GM18511 (cell line): Measurements from ENCODE around the gene ABLIM3.
A peak's percentile ranks its signal among the peaks of the same experiment; 100 is the strongest.

Experiments
- ATAC-seq: cut with Tn5 transposase; IDR thresholded peaks from one replicate; pipeline ENCODE4 v1.9.1; 2021; ENCODE audit warnings: mild to moderate bottlenecking, moderate library complexity; ENCODE audit not compliant: unreplicated experiment

The ABLIM3 gene

DNA sequence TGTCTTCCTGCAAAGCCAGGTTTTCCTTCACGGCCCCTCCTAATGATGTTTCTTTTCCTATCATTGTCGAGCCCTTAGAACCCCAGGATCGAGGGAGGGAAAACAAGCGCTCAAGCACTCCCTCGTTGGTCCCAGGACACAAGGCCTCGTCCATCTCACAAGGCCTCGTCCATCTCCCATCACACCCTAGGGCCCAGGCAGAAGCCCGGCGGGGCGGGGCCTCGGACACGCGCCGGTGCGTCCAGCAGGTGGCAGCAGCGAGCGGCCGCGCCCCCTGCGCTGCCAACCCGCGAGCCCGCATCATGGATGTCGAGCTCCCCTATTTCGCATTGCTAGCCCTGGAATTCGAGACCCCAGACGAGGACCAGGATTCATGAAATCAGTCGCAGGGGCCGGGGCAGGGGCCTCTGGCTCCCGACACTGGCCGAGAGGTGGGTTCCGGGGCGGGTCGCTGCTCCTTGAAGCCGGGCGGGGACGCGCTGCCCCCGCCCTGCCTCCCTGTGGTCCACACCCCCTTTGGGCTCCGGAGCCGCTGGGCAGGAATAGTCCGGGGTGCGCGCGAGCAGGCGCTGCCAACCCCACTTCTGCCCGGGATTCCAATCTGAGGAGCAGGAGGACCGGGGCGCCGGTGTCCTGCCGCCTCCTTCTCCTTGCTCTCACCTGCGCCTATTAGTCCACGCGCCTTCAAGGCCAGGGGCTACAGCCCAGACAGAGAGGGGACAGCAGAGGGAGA is at the start of gene ABLIM3:
ABLIM3 (plus strand) TSS at position 270 of the 733 bp plus-strand sequence. CDS start 603 bp downstream, outside the sequence.
- ATAC-seq = peak; percentile 97

DNA sequence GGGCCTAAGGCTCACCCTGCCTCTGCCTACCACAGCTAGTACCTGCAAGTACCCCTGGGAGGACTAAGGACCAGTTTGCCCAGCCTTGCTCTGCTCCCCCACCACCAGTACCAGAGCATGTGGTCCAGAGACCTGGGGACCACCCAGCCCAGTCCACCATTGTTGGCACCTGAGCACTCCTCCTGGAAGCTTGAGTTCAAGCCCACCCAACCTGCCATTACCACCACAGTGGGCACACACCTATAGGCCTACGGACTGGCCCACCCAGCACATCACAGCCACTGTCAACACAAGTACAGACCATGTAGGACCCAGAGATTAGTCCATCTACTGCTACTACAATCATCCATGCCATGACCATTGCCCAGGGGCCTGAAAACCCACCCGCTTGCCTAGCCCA is 47.7 kb upstream of the ABLIM3 start:
- no peak for ATAC-seq

DNA sequence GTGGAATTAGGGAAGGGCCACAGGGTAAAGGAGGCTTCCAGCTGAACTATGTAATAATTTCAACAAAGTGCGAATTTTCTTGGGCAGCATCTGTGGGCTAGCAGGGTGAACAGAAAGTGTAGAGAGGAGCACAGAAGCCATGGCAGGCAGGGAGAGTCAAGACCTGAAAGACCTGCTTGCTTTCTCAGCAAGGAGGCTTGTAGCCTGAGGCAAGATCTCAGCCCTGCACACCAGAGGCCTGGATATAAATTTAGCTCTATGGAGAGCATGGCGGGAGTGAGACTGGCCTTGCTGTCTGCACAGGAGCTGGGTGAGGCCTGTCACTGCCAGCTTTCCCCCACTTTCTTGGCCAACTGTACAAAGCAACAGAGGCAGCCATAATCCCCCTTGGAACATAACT is 46.3 kb upstream of the ABLIM3 start:
- ATAC-seq = no peak

DNA sequence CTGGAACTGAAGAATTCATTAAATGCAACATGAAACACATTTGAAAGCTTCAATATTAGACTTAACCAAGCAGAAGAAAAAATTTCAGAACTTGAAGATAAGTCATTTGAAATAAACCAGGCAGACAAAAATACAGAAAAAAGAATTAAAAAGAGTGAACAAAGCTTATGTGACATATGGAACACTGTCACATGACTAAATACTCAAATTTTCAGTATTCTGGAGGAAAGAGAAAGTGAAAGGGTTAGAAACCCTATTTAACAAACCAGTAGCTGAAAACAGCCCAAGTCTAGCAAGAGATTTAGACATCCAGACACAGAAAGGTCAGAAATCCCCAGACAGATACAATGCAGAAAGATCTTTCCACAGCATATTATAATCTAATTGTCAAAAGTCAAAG is 41.4 kb upstream of the ABLIM3 start:
- no peak for ATAC-seq

DNA sequence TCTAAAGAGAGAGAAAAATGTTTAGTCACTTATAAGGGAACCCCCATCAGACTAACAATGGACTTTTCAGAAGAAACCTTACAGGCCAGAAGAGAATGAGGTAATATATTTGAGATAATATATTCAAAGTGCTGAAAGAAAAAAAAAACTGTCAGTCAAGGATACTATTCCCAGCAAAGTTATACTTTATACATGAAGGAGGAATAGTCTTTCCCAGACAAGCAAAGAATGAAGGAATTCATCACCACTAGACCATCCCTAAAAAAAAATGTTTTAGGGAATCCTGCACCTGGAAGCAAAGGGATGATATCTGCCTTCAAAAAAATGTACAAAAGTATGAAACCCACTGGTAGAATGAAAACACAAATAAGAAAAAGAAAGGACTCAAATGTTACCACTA is 41.0 kb upstream of the ABLIM3 start:
- no peak for ATAC-seq

DNA sequence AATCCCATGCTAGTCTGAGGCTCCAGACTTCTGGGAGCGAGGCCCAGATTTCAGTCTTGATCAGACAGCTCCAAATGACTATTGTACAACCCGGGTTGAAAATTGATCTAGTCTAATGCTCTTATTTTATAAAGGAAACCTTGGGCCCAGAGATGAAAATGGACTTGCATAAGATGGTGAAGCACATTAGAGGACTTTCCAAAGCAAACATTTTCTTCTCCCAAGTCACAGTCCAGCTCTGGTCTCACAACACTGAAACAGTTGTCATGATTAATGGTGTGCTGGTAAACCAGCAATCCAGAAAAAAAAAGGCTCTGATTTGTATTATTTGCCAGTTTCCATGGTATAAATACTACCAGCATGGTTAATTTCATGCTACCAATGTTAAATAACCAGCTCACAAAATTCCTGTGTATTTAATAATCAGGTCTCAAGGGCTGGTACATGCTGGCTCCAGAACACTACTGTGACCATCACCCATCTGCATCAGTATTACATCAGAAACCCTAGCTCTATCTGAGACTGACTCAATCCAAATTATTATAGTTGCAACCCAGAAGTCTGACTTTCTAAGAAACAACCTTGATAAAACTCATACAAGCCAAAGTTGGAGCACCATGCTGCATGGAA is 32.5 kb upstream of the ABLIM3 start:
- no peak for ATAC-seq

DNA sequence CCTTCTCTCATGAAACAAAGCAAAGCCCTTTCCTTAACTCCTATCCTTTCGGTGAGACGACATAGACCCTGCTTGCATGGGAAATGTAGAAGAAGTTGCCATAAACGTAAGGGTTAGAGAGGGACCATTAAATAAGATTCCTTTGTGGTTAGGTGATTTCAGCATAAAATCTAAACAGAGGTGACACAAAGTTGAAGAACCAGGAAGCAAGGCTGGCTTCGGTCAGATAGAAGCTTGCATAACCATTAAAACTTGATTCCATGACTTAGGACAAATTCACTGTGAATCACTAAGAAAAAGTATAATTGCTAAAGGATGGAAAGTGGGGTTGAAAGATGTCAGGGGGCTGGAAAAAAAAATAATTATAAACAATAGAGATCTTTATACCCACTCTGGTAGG is 30.9 kb upstream of the ABLIM3 start:
- ATAC-seq = no peak

DNA sequence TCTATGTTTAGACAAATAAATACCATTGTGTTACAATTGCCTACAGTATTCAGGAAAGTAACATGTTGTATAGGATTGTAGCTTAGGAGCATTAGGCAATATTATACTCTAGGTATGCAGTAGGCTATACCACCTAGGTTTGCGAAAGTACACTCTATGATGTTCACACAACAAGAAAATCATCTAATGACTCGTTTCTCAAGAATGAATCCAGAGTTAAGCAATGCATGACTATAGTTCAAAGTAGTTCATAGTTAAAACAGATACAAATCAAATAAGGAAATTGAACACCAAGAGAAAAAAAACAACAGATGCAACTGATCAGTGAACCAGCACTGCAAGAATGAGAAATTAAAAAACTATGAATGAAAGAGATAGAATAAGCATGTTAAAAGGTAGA is 27.6 kb upstream of the ABLIM3 start:
- no peak for ATAC-seq

DNA sequence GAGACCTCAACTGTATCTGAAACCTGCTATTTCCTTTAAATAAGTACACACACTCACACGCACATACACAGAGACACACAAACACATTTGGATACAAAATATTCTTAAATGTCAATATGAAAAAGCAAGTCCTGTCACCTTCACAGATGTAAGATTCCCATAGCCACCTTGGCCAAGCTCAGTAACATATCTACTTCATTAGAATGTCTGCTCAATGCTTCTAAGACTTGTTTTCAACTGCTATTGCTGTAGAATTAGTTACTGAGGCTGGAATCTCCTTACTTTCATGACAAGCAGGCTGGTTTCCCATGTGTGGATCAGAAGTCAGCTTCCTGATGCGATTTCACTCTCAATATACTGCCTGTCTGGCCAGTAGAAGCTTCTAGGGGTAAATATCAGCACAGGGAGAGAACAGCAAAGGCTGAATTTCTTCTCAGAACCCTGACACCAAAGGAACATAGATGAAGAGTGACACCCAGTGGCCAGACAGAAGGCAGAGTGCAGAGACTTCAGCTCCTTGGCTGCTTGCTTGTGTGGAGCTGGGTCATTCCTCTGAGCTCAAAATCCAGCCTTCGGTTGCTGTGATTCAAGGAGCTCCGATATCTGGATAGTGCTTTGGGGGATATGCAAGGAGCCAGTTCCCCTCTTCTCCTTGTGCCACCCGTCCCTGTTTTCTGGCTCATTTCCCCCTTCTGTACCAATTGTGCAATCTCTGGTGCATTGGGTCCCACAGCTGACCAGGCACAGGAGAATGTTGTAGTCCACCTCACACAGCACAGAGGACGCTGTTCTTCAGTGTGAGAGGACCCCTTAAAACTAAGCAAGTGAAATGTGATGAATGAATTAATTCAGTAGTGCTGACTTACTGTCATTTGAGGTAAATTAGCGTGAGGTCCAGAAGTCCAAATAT is 26.6 kb upstream of the ABLIM3 start:
- peak; percentile 81 for ATAC-seq

DNA sequence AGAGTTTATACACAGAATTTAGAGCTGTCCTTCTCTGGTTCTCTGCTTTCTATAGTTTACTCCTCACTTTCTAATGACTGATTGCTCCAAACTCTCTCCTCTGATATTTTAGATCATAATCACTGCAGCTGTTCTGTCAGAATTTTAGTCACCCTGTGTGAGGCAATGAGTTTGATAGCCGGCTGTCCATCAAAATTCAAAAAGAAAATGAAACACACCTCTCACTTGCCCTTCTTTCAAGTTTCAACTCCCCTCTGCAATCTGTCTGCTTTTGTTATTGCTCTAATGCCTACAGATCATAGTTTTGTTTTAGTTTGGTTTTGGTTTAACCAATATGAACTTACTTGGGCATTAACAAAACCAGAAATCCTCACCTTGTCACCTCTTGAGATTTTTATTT is 23.3 kb upstream of the ABLIM3 start:
- peak; percentile 86 for ATAC-seq

DNA sequence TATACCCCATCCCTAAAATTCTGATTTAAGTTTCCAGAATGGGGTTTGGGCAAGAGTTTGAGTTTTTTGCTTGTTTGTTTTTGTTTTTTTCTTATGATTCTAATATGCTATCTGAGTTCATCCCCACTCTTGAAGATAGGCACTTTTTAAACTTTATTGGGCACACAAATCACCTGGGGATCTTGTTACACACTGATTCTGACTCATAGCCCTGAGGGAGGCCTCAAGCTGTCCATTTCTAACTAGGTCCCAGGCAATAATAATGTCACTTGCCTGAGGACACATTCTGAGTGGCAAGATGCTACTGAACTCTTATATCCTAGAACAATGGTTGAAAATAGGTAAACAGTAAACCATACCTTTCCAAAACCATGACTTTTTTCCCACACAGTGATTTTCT is 22.8 kb upstream of the ABLIM3 start:
- no peak for ATAC-seq

DNA sequence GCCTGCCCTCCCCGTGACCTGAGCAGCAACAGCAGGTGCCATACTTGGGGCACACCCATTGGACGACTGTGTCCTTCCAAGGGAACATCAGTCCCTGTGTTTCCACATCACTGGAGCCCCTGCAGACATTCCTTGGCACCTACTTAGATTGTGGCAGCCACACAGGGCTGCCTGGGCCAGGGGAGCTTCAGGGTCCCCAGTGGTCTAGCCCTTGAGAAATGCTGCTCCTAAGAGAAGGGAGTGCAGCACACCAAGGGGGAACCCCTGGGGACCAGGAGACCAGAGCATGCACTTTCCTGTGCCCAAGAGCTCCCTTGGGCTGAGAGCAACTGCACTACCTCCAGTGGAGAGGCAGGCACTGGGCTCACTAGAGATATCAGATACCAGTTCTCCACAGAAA is 20.1 kb upstream of the ABLIM3 start:
- no peak for ATAC-seq

DNA sequence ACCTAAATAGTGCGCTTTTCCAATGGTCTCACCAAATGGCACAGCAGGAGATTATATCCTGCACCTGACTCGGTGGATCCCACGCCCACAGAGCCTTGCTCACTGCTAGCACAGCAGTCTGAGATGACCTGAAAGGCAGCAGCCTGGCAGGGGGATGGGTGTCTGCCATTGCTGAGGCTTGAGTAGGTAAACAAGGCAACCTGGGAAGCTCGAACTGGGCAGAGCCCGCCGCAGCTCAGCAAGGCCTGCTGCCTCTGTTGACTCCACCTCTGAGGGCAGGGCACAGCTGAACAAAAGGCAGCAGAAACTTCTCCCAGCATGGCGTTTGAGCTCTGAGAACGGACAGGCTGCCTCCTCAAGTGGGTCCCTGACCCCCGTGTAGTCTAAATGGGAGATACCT is 18.1 kb upstream of the ABLIM3 start:
- no peak for ATAC-seq

DNA sequence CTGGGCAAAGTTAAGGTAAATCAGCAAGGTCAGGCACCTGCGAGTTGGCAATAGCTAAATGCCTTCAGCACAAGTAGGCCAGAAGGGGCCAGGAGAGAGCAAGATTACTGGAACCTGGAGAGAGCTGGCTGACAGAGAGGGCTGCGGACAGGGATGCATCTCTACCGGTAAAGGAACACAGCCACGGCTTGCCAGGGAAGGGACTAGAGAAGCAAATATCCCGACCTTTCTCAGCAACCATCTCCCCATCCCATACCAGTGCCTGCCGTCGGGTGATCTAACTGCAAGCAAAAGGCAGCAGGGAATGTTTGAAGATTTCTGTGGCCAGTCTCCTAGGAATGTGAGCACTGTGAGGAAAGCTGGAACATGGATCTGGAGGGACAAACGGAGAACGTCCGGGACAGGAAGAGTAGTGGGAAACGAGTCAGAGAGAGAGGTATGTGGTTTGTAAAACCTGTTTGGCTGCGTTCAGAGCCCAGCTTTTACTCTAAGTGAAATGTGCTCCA is 15.9 kb upstream of the ABLIM3 start:
- ATAC-seq = no peak

DNA sequence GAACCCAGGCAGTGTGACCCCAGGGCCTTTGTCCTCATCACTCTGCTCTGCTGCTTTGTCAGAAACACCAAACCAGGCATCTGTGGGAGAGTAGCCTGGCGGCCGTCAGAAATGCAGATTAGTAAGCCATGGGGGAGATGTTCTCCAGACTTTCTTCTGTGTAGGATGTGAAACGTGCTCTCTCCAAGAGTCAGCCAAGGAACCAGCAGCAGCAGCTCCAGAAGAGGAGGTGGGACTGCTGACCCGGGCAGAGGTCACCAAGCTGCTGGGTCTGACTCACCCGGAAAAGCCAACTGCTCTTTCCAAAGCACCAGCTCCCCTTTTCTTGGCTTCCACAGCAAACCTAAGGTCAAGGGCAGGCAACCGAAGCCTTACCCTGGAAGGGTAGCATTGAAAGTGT is 14.4 kb upstream of the ABLIM3 start:
- no peak for ATAC-seq

DNA sequence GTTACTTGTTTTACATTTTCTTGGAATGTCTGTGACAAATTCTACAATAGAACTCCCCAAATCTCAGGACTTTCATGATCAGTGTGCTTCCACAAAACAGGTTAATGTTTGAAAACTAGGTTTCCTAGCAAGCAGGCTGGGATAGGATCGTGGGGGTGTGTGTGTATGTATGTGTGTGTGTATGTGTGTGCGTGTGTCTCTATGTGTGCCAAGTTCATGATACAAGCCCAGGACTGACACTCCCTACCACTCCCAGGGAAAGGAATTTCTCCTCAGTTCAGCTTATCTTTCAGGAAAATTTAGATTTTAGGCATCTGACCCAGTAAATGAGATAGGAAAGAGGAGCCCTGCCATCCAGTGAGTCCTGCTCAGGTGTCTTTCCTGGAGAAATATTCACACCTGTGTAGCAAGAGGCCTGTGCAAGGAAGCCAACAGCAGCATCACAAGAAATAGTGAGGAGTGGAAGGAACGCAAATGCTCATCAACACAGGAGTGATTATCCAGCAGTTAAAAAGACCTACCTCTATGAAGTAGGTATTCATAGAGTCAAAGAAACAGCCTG is 13.8 kb upstream of the ABLIM3 start:
- ATAC-seq = no peak

DNA sequence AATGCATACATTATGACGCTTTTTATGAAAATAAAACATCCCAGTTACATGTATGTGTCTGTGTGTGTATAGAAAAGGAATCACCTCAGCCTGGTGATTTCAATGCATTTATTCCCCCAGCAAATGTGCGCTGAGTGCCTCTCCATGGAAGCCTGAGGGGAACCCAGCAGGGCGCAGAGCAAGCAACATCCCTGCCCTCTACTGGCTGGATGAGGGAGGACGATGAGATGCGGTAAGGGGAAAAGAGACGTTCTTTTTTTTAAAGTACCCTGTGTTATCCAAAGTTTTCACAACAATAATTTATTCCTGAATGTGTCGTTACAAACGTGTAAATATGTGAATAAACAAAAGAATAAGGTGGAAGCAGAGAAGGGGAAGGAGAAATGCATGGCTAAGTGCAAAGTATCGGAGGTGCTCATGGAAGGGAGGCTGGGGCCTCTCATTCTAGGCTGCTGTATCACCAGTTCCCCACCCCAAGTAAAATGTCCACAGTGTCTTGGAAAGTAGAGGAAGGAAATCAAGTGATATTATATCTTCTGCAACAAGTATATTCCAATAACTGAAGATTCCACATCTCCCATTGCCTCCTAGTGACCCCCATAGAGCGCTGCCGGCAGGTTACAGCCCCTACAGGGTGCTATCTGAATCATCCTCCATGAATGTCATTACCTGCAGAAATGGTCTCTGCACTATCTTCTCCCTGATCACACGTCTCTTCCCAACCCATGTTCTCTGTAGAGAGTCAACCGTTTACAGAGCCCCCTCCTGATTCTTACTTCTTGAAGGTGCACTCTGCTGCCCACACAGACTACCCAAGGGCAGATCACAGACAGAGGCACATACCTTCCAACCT is 13.0 kb upstream of the ABLIM3 start:
- ATAC-seq = no peak

DNA sequence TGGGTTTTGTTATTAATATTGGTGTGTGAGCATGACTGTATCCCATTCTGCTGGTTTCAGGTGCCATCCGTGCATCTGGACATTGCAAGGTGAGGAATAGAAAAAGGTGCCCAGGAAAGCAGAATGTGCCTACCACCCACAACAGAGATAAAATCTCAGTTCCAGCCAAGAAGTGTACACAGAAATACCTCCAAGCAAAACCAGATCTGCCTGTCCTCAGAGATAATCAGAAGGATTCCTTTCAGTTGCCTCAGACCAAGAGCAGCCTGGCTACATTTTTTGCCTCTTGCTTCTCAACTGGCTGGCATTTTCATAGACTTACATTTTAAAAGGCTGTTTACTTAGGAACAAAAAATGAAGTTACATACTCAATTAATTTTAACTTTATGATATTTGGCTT is 12.1 kb upstream of the ABLIM3 start:
- ATAC-seq = no peak

DNA sequence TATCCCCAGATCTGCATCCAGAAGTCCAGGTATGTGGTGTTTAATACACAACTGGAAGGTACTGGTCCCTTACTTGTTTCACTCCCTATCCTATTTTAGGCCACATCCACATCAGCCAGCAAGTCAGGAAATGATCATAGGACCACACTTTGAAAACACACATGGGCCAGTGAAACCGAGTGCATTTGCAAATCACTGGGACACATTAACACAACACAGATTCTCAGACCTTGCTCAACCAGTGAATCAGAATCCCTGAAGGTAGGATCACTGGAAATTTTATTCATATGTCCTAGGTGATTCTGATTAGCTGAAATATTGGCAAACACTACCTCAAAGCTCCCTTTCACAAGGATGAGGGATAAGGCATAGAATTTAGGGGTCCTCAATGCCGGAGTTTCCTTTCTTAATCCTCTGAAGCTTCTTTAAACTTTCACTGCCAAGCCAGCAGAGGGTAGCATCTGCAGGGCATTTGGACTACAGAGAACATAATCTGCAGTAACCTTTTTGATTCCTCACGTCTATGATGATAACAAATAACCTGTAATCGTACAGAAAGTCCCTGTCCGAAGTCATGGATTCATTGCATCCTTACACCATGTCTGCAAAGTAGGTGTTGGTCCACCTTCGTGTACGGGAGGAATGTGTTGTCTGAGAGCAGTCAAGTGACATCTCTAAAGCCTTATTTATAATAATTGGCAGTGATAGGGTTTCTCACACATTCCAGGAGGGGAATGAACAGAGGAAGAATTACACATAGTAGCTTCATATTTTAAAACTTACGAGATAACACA is 11.0 kb upstream of the ABLIM3 start:
- no peak for ATAC-seq

DNA sequence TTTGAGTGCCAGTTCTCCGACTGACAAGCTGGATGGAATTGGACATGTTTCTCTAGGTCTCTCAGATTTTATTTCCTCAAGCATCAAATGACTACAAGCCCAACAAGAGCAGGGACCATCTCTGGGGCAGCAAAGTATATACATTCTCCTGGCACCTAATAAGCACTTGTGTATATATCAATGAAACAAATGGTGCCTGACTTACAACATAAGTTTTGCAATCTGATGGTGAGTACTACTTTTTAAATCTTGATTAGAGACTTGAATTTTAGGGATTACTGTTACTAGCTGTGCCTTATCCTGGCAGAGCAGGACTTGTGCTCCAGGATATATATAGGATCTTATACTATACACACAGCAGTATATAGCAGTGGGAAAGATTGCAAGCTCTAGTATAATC is 8.8 kb upstream of the ABLIM3 start:
- ATAC-seq = no peak
